Activated CD8-positive, alpha-beta memory T cell treated with anti-CD3 and anti-CD28 coated beads, Interleukin-2, amount 50 U/mL, for 1 hour (primary cell): ENCODE results near the gene CNKSR1.

Experiments
- DNase-seq: peaks from one replicate; pipeline ENCODE4 v3.0.0-alpha.2; 2020; ENCODE audit errors: extremely low read depth

The CNKSR1 gene

DNA sequence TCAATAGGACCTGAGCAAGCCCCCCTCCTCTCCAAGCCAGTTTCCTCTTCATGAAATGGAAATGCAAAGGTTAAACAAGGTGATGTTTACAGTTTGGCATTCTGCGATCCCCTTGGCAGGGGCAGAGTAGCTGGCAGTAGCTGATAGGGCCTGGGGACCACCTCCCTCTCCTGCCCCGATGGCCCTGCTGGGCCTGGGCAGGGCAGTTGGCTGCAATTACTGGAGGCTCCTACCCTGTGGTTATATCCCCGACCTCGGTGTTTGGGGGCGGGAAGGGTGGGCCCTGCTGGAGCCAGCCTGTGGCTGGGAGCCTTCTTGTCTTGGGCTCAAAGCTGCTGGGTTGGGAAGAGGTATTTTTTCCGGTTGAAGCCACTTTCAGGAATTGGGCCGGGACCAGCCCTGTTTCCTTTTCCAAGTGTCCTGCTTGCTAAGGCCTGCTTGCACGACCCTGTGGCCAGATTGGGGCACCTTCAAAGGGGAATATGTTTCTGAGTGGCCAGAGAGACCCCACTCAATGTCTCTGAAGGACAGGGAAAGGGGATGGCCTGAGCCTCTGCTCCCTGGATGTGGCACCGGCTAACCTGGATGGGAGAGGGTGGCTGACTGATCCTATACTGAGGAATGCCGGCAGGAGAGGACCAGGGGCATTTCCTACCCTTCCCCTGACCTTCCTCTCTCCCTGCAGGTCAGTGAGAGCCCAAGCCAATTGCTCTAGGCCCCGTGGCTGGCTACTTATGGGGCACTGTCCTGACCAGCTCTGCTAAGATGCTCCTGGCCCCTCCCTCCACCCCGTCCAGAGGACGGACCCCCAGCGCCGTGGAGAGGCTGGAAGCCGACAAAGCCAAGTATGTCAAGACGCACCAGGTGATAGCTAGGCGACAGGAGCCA, 16.5 kb upstream of the CNKSR1 start:
- DNase-seq, result no peak

DNA sequence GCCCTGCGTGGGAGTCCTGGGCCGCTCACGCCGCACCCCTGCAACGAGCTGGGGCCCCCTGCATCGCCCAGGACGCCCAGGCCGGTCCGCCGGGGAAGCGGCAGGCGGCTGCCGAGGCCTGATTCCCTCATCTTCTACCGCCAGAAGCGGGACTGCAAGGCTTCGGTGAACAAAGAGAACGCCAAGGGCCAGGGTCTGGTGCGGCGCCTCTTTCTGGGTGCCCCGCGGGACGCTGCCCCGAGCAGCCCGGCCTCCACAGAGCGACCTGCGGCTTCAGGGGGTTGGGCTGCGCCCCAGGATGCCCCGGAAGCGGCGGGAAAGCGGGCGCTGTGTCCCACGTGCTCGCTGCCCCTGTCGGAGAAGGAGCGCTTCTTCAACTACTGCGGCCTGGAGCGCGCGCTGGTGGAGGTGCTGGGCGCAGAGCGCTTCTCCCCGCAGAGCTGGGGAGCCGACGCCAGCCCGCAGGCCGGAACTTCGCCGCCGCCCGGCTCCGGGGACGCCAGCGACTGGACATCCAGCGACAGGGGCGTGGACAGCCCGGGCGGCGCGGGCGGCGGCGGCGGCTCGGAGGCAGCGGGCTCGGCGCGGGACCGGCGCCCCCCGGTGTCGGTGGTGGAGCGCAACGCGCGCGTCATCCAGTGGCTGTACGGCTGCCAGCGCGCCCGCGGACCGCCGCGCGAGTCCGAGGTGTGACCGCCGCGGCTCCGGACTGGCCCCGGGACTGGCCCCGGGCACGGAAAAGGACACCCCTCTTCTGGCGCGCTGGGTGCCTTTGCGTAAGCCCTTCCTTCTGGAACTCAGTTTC, 15.7 kb upstream of the CNKSR1 start:
- DNase-seq, result no peak

DNA sequence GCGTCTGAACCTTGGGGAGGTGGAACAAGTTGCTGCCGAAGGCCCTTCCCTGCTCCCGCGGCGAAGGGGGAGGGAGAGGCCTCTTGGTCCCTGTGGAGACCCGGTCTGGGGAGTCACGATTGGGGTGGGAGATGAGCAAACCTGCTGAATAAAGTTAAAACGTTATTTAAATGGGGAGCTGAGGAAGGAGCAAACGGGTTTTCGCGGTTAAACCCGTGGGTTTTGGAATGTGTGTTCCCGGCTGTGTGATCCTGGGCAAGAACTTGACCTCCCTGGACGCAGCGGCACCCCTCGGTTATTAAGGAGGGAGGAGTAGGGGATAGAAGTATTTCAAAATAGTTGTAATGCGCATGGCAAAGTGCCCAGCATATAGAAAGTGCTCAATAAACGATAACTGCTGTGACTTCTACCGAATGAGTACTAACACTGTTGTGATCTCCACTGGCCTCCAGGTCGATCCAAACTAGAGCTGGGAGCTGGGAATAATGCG, 15.0 kb upstream of the CNKSR1 start:
- no peak for DNase-seq

DNA sequence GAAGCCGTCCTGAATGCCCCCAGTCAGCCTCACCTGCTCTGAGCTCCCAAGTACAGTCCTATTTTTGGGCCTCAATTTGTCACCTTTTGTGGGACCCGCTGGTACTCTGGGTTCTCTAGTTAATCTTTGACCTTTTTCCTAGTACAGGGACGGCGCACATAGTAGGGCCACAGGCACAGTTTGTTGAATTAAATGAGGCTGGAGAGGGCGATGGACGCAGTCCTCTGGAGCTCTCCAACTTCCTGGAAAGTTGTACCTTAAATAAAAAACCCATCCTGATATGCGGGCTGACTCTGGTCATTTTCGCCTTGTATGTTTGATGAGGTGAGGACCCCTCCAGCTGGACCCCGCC, 13.6 kb upstream of the CNKSR1 start:
- DNase-seq, result no peak

DNA sequence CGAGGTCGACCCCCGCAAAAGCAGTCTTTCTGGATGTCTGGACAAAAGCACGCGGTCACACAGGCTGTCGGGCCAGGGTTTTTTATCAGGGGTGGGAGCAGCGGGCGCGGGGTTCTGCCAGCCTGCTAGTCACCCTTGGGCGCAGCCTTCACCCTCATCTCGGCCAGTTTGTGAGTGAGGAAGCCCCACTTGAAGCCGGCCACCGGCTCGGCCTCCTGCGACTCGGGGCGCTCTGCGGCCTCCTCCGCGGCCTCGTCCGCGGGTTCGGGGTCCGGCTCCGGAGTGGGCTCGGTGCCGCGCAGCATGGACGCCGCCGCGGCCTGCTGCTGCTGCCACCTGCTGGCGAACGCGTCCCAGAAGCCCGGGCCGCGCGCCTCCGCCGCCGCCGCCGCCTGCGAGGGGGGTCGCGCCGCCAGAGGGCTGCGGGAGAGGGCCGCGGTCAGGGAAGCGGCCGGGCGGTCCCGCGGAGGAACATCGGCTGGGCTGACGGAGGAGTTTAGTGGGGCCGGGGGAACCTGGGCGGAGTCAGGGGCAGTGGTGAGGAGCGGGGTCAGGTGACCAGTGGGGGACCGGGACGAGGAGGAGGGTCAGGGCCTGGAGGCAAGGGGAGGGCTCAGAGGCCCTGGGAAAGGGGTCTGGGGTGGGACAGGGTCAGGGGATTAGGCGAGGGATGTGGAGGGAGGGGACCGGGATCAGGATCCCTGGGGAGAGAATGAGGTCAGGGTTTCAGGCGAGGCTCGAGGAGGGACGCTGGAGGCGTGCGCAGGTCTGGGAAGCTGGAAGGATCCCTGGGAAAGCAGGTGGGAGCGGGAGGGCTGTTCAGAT, 13.0 kb upstream of the CNKSR1 start:
- DNase-seq, result no peak

DNA sequence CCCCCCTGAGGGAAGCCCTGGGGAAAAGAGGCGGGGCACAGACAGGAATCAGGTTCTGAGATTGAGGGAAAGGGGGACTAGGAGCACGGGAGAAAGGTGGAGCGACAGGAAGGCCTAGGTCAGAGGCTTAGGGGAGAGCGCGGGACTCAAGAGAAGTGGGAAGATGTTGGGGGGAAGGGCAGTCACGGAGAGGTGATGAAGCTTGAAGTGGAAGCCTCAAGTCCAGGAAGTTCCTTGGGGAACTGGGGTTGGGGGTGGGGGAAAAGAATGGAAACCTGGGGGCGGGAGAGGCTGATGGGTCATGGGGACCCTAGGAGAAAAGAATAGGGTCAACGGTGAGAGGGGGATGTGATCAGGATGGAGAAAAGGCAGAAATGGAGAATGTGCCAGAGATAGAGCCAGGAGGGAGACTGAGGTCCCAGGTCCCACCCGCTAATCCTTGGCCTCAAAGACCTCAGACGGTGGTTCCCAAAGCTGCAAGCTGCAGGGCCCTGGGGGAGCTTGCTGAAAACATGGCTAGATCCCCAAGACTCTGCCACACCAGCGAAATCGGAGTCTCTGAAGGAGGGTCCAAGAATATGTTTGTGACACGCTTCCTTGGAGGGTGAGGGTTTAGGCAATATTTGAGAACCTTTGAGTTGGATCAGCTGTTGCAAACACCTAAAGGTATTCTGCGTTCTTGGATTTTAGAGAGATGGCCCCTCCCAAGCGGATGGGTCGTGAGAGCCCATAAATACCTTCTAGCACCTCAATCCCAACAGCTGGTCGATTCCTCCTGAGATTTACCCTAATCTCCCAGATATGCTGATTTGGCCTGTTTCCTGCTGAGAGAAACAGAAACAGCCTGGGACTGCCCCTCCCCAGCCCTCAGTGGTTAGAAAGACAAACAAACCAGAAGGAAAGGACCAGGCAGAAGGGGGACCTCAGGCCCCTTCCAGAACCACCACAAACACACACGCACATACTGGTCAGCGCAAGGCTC, 12.1 kb upstream of the CNKSR1 start:
- no peak for DNase-seq

DNA sequence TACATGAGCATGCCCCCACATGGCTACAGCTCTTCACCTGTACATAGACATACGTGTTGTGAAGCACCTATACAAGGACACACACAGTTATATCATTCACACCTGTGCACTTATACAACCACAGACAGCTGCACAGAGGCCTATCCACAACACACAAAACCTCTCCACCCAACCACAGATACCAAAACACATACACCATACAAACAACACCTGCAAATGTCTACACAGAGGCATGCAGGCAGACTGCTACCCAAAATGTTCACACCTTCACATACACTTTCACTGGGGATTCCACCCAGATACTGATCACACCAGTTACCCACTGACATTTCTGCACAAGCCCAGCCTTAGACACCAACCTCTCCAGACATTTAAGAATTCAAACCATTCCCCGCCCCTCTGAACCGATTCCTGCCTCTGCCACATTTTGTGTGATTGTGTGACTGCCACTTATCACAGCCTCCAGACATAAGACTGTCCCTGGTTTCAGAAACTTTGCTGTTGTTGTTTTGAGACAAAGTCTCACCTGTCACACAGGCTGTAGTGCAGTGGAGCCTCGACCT, 10.5 kb upstream of the CNKSR1 start:
- DNase-seq, result no peak

DNA sequence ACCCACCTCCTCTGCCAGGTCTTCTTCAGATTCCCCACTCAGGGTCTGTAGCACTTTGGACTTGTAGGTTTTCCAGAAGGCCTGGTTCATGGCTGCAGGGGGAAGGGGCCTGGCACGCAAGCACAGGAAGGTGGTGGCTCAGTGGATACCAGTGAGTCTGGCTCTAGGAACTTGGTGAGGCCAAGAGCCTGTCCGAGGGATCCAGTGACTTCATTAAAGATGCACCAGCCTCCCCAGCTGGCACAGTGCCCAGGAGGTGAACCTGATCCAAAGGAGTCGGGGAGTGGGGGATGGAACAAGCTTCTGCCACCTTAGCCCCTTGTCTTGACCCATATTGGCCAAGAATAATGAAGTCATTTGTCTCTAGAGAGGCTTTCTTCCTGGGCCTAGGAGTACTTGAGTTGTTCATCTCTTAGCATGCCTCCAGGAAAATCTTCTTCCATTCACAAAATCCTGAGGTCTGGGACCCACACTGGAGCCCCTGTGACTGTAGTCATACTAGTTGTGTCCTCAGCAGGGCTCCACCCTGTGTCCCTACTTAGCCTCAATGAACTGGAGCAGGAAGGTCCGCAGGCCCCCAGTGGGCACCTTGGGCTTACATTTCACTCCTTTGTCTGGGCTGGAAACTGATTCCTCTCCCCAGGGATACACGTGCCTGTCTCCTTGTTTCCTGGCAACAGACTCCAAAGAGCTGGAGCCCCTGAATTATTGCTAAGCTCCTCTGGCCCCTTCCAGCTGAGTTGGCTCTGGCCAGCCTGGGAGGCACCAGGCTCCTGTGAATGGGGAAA, 8.7 kb upstream of the CNKSR1 start, which contains the start of gene C1orf232:
Gene C1orf232 (minus strand): TSS at position 554 of the 788 bp plus-strand sequence. CDS start 464 bp downstream, at position 90.
- DNase-seq, result no peak

DNA sequence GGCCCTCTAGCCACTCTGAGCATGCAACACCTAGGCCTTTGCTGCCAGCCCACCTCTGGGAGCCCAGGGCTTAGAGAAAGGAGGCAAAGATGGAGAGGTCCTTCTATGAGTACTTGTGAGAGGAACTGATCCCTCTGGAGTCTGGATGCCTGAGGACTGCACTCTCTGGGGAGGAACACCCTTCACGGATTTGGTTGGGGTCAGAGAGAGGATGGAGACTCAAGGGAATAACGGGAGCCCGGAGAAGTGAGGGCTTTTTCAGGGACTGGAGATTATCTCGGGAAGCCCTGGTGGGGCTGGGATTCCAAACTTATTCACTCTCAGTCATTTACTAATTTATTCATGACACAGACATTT, 8.1 kb upstream of the CNKSR1 start:
- DNase-seq, result no peak

DNA sequence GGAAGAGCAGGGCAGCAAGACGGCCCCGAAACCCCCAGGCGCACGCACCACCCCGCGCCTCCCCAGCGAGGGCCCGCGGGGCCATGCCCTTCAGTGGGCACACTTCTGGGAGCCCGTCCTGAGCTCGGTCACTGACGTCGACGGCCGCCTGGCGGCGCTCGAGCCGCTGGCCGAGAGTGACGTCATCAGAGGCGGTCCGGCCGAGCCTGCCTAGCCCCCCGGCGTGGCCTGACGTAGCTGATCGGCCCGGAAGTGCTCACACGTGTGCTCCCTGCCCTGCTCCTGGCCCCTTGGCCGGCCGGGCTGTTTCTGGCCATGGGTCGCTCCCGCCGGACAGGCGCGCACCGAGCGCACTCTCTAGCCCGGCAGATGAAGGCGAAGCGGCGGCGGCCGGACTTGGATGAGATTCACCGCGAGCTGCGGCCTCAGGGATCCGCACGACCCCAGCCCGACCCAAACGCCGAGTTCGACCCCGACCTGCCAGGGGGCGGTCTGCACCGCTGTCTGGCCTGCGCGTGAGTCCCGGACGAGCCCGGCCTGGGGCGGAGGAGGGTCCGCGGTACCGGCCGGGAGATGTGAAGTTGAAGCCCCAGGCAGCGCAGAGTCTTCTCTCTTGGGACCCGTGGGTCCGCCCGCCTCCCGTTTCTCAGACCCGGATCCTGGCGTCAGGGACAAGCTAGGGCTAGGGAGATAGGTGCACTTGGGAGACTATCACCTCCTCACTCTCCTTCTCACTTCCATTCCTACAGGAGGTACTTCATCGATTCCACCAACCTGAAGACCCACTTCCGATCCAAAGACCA, 7.4 kb upstream of the CNKSR1 start, which contains the start of gene ZNF593:
Gene ZNF593 (plus strand): TSS at position 240 of the 803 bp plus-strand sequence. CDS start 76 bp downstream, at position 316.
- peak; percentile 45 for DNase-seq

DNA sequence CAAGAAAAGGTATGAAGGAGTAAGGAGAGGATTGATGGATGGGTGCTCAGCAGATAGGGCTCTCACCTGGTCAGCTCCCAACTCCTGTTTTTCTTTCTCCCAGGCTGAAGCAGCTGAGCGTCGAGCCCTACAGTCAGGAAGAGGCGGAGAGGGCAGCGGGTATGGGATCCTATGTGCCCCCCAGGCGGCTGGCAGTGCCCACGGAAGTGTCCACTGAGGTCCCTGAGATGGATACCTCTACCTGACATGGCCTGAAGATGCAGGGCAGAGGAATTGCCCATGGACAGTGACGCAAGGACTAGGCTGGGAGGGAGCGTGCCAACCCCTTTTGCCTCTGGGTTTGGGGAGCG, 6.8 kb upstream of the CNKSR1 start:
- DNase-seq, result no peak

DNA sequence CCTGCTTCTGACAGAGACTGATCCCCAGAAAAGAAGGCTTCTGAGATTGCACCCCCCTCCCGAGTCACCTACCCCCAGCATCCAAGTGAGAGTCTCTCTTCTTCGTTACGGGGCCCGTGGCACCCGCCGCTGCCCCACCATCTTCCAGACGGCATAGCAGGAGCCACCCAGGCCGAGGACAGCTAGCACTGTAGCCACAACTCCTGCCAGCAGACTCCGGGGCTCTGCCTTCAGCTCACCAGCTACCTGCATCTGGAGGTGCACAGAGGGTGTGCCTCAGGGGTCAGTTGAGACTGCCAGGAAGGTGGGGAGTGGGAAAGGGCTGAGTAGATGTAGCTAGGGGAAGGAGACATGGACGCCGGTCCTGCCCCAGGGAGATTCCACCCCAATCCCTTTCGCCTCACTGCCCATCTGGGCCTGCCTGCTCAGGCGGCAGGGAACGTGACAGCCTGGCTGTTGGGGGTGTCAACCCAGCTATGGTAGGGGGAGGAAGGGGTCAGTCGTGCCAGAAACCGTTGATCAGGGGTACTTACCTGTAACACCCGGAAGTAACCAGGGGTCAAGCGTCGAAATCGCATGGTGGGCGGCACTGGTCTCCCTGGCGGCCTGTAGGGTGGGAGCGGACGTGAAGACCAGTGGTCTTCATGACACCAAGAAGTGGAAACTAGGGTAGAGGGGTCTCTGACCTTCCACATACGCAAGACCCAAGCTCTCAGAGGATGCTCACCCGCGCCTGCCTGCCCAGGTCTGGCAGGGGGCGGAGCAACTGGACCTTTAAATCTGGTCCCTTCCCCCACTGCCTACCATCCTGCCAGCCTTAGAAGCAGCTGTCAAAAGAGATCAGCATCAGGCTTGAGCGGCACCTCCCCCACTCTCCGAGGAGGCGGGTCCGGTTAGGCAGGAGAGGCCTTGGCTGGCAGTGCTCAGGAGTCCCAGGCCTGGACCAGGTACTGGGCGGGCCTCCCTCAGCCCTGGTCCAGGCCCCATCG, 5.9 kb upstream of the CNKSR1 start, which contains the start of gene ZNF593OS:
Gene ZNF593OS (minus strand): TSS at position 749 of the 989 bp plus-strand sequence. CDS start 171 bp downstream, at position 578.
- no peak for DNase-seq

DNA sequence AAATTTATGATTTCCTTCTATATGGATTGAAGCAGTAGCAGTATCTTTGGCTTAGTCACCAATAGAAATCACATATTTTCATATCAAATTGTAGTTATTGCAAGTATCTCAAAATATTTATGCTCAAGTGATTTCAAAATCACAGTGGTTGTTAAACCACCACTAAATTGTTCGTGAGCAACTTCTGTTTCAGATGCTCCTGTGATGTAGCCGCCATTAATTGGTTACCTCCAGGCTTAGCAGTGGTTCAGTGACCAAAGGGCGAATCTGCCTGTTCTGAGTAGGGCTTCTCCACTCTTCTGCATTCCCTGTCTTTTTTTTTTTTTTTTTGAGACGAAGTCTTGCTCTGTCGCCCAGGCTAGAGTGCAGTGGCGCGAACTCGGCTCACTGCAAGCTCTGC, 1.9 kb upstream of the CNKSR1 start:
- no peak for DNase-seq

DNA sequence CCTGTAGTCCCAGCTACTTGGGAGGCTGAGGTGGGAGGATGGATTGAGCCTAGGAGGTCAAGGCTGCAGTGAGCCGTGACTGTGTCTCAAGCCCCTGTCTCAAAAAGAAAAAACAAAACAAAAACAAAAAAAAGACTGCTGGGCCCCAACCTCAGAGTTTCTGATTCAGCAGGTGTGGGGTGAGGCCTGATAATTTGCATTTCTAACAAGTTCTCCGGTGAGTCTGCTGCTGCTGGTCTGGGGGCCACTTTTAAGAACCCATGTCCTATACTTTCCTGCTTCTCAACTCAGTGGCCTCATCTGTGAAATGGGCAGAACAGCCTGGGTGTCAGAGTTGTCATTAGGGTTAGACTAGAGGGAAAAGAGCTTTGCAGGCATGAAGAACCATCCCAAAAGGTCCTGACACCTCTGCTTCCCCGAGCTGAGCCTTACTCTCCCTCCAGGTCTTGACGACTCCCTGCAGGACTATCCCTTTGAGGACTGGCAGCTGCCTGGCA, 2.8 kb downstream of the CNKSR1 start:
- DNase-seq, result no peak

DNA sequence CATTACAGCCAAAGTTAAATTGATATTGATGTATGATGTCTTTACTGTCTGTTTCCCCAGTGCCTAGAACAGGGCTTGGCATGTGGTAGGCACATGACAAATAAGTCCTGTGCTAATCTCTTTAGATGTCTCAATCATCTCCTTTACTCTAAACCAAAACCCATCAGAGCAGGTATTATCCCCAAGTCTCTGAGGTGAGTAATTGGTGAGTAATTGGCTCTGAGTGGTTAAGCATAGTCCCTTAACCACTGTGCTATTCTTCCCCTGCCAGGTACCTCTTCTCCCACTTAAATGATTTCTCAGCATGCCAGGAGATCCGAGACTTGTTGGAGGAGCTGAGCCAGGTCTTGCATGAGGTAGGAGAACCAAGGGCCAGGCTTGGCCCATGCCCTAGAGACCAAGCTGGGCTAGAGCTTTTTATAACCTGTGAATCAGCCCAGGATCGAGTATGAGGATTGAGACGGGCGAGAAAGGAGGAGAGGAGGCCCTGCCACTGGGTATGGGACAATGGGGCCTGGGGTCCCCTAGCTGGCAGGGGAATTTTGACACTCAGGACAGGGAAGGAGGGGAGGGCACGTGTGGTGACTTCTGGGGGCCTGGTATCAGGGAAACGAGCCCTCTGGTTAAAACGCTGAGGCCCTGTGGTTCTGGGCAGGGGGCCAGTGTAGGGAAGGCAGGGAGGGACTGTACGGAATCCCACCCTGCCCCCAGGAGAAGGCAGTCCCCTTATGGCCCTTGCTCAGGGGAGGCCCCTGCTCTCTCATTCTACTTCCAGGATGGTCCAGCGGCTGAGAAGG, 4.5 kb downstream of the CNKSR1 start:
- no peak for DNase-seq

DNA sequence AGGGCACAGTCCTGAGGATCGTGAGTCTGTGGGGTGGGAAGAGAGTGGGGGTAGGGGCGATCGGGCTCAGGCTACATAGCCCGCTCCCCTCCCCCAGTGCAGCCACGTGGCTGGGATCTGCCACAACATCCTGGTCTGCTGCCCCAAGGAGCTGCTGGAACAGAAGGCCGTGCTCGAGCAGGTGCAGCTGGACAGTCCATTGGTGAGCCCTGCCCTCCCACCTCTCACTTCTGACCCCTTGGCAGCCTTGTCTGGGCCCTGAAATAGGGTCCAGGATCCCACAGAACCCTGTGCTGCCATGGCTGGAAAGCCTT, 5.0 kb downstream of the CNKSR1 start:
- no peak for DNase-seq
